ENCODE data around the gene ORAI3.

- no peak for TF ChIP-seq CTCF (IDR thresholded peaks at IDR 0.05; ENCODE audit: poor library complexity, severe bottlenecking)
- TF ChIP-seq EP300 (conservative IDR thresholded peaks at IDR 0.05; ENCODE audit: poor library complexity, severe bottlenecking) = no peak
- TF ChIP-seq MXI1 (conservative IDR thresholded peaks at IDR 0.05; ENCODE audit: poor library complexity, severe bottlenecking) = no peak
Observed at GRCh38 chr16:31002250-31002700, 53.4 kb downstream of the ORAI3 start.
